Spleen (tissue), 11 donors: ENCODE results near the gene FBN1. TPM values are rescaled to one million over a fixed set of nuclear protein-coding genes. Genes with fewer than 3 reads are reported as not detected.

Experiments
- DNase-seq: peaks from one replicate; pipeline ENCODE4 v3.0.0-alpha.2; 2020
- H3K27ac ChIP-seq, 8 donors: fragments of 200-600 bp; sonication (generic) in 7 of 8; 1 replicate in 4 of 8; 2 replicates in 4 of 8; pipeline versions ENCODE4 v1.5.0 to v1.8.0; 2016 to 2021; ENCODE audit warnings: inconsistent platforms in 4 of 8, mild to moderate bottlenecking in 4 of 8, moderate library complexity in 1 of 8
- H3K27me3 ChIP-seq, 7 donors: fragments of 200-600 bp; sonication (generic) in 6 of 7; replicated peaks in 1 of 7; 1 replicate in 4 of 7; 2 replicates in 3 of 7; pipeline versions ENCODE4 v1.5.0 to v1.8.0; 2016 to 2021; ENCODE audit warnings: inconsistent platforms in 3 of 7, mild to moderate bottlenecking in 1 of 7
- H3K36me3 ChIP-seq, 6 donors: fragments of 200-600 bp; sonication (generic) in 5 of 6; 1 replicate in 4 of 6; 2 replicates in 2 of 6; pipeline versions ENCODE4 v1.5.0 to v1.8.0; 2016 to 2021; ENCODE audit warnings: inconsistent platforms in 2 of 6
- H3K4me1 ChIP-seq, 6 donors: fragments of 200-600 bp; sonication (generic) in 5 of 6; 1 replicate in 3 of 6; 2 replicates in 3 of 6; pipeline versions ENCODE4 v1.5.0 to v1.8.0; 2016 to 2021; ENCODE audit warnings: inconsistent platforms in 3 of 6
- H3K4me3 ChIP-seq, 8 donors: fragments of 200-600 bp; sonication (generic) in 7 of 8; 1 replicate in 4 of 8; 2 replicates in 4 of 8; pipeline versions ENCODE4 v1.5.0 to v1.8.0; 2016 to 2021; ENCODE audit warnings: inconsistent platforms in 4 of 8, mild to moderate bottlenecking in 4 of 8, moderate library complexity in 2 of 8
- H3K9me3 ChIP-seq, 8 donors: fragments of 200-600 bp; sonication (generic) in 7 of 8; 1 replicate in 4 of 8; 2 replicates in 4 of 8; pipeline versions ENCODE4 v1.5.0 to v1.8.0; 2016 to 2021; ENCODE audit warnings: inconsistent platforms in 4 of 8
- CTCF ChIP-seq, 11 experiments: fragments of 200-600 bp in 7 of 11; fragments of 450-650 bp in 4 of 11; sonication (generic) in 4 of 11; IDR thresholded peaks in 8 of 11; conservative IDR thresholded peaks in 3 of 11; 1 replicate in 7 of 11; 2 replicates in 4 of 11; pipeline versions ENCODE4 v1.4.0 to v1.8.0; 2016 to 2021; ENCODE audit warnings: antibody characterized with exemption in 11 of 11, inconsistent platforms in 4 of 11, mild to moderate bottlenecking in 1 of 11
- POLR2A ChIP-seq, 3 donors: fragments of 450-650 bp; IDR thresholded peaks; one replicate each; pipeline ENCODE4 v1.5.1; 2017; ENCODE audit warnings: antibody characterized with exemption in 3 of 3, mild to moderate bottlenecking in 1 of 3
- POLR2AphosphoS5 ChIP-seq, 3 donors: sonication (generic); formaldehyde crosslinking; IDR thresholded peaks; one replicate each; pipeline ENCODE4 v1.5.1; 2017; ENCODE audit warnings: antibody characterized with exemption in 3 of 3
- WGBS, 5 donors: extraction: QIAGEN DNeasy Blood & Tissue Kit in 3 of 5; methylation state at CpG; one replicate each; pipeline versions ENCODE4 v1.1.5 to v1.1.7; 2013 to 2018; 5-methylcytosine and 5-hydroxymethylcytosine counted together
- intact Hi-C: fragments of 100-400 bp; cut with DNase I; formaldehyde crosslinking; loops from one replicate; pipeline ENCODE4 v1.15.0; 2023; ENCODE audit warnings: low total_unique reads
- polyA plus RNA-seq, 3 donors: library from polyadenylated mRNA; stranded (reverse); fragments of 200-250 nt; gene quantifications; one replicate each; pipeline ENCODE4 v1.2.1, GENCODE V29; 2013
- total RNA-seq, 7 donors: library from RNA; depleted of rRNA in 3 of 7; stranded (reverse); fragments of >200 nt in 3 of 7; fragmentation: NEBNext Ultra II Directional in 4 of 7; extraction: Animal tissue kit (Norgen Biotek cat#: 25700) in 4 of 7; gene quantifications; one replicate each; pipeline versions ENCODE4 v1.1.0 to v1.2.1, GENCODE V29; 2016 to 2021
- donor health status: healthy with polysubstance abuse.
- donor health status: DM: no; HTN: no; CAD: no; lungs with moderate emphysema.
- donor health status: DM: no; HTN: no; CAD: no.
- donor health status: Bipolar disorder and iron deficiency.
- donor health status: healthy.
- donor health status: DM: no; HTN: no; CAD: no.
- donor health status: DM: yes; HTN: yes; CAD: no.

Gene FBN1
- total and polyA plus RNA-seq, 10 donors: 3.2 to 139 (median 45.4) TPM

GRCh38 chr15:48556159-48556897, 89.2 kb downstream of the FBN1 start:
- intact Hi-C loops: no loop called here
- DNase-seq: no peak
- peaks cover 2 to 33% (median 9%) of the 10 kb centered on the region in 6 donors for H3K4me1 ChIP-seq
- H3K36me3 ChIP-seq: no peaks in the 10 kb centered on the region
- no peak overlapping the region for H3K4me3 ChIP-seq
- no peak for TF ChIP-seq POLR2A (IDR thresholded peaks at IDR 0.05)
- TF ChIP-seq CTCF (IDR thresholded peaks at IDR 0.05 in 8 of 11, conservative IDR thresholded peaks at IDR 0.05 in 3 of 11): no peak
- TF ChIP-seq POLR2AphosphoS5 (IDR thresholded peaks at IDR 0.05): no peak
- WGBS, 5 donors: 88 to 93% (median 89%) methylated on average over 7 of the region's 7 CpGs
- H3K27me3 ChIP-seq: peaks cover 0 to 3% (median 0%) of the 10 kb centered on the region in 7 donors
- H3K9me3 ChIP-seq: no peaks in the 10 kb centered on the region
- peak overlapping the region in 1 of 8 donors; percentile 50 for H3K27ac ChIP-seq

GRCh38 chr15:48555241-48555881, 90.1 kb downstream of the FBN1 start:
- TF ChIP-seq CTCF (IDR thresholded peaks at IDR 0.05 in 8 of 11, conservative IDR thresholded peaks at IDR 0.05 in 3 of 11) (no peak), POLR2A (IDR thresholded peaks at IDR 0.05) (no peak), POLR2AphosphoS5 (IDR thresholded peaks at IDR 0.05) (no peak)
- WGBS, 5 donors: 79 to 89% (median 83%) methylated on average over 6 of the region's 6 CpGs
- no peak for DNase-seq
- intact Hi-C loops: no loop called here
- H3K36me3 ChIP-seq: no peaks in the 10 kb centered on the region
- H3K4me3 ChIP-seq: no peak overlapping the region
- peaks cover 0 to 24% (median 9%) of the 10 kb centered on the region in 6 donors for H3K4me1 ChIP-seq
- peak overlapping the region in 3 of 8 donors; percentile 27 to 50 (median 34) for H3K27ac ChIP-seq
- no peaks in the 10 kb centered on the region for H3K27me3 ChIP-seq
- no peaks in the 10 kb centered on the region for H3K9me3 ChIP-seq

GRCh38 chr15:48554112-48554511, 91.4 kb downstream of the FBN1 start:
- Histone ChIP-seq H3K4me1 (peaks cover 0 to 12% (median under 1%) of the 10 kb centered on the region in 6 donors), H3K27ac (peak overlapping the region in 4 of 8 donors; percentile 18 to 50 (median 34)), H3K9me3 (no peaks in the 10 kb centered on the region), H3K4me3 (no peak overlapping the region), H3K36me3 (no peaks in the 10 kb centered on the region), H3K27me3 (no peaks in the 10 kb centered on the region)
- intact Hi-C loops: no loop called here
- TF ChIP-seq POLR2A (IDR thresholded peaks at IDR 0.05): no peak
- TF ChIP-seq CTCF (IDR thresholded peaks at IDR 0.05 in 8 of 11, conservative IDR thresholded peaks at IDR 0.05 in 3 of 11): no peak
- no peak for TF ChIP-seq POLR2AphosphoS5 (IDR thresholded peaks at IDR 0.05)
- WGBS, 5 donors: 87 to 93% (median 91%) methylated on average over 5 of the region's 5 CpGs
- DNase-seq: no peak

- no peak for TF ChIP-seq CTCF (IDR thresholded peaks at IDR 0.05 in 8 of 11, conservative IDR thresholded peaks at IDR 0.05 in 3 of 11)
- TF ChIP-seq POLR2AphosphoS5 (IDR thresholded peaks at IDR 0.05): no peak
- TF ChIP-seq POLR2A (IDR thresholded peaks at IDR 0.05): no peak
- intact Hi-C loops: no loop called here
- Histone ChIP-seq H3K4me1 (peaks cover 0 to 8% (median 0%) of the 10 kb centered on the region in 6 donors), H3K4me3 (no peak overlapping the region), H3K27ac (peak overlapping the region in 1 of 8 donors; percentile 50), H3K9me3 (no peaks in the 10 kb centered on the region), H3K27me3 (no peaks in the 10 kb centered on the region), H3K36me3 (no peaks in the 10 kb centered on the region)
- DNase-seq: no peak
- 68 to 86% (median 79%) methylated on average over 2 of the region's 2 CpGs for WGBS, 5 donors
Measured at GRCh38 chr15:48553559-48553958, 92.0 kb downstream of the FBN1 start.
